ENCODE data around the gene C10orf105.

The C10orf105 gene

GRCh38 chr10:71696628-71697326, 22.8 kb downstream of the C10orf105 start:
- DNase-seq: no peak

- DNase-seq: no peak
Observed at GRCh38 chr10:71695502-71696476, 23.8 kb downstream of the C10orf105 start.

- DNase-seq: no peak
Observed at GRCh38 chr10:71694567-71694968, 25.0 kb downstream of the C10orf105 start.

- no peak for DNase-seq
Observed at GRCh38 chr10:71694039-71694501, 25.5 kb downstream of the C10orf105 start.

GRCh38 chr10:71693377-71693776, 26.2 kb downstream of the C10orf105 start:
- DNase-seq: peak; percentile 2

- no peak for DNase-seq
Observed at GRCh38 chr10:71692598-71693306, 26.8 kb downstream of the C10orf105 start.

- no peak for DNase-seq
Observed at GRCh38 chr10:71691405-71691804, 28.2 kb downstream of the C10orf105 start.

- DNase-seq: no peak
Observed at GRCh38 chr10:71690094-71690720, 29.4 kb downstream of the C10orf105 start.

- DNase-seq: no peak
Observed at GRCh38 chr10:71688256-71688655, 31.3 kb downstream of the C10orf105 start.

GRCh38 chr10:71687480-71687879, 32.1 kb downstream of the C10orf105 start:
- no peak for DNase-seq

GRCh38 chr10:71687077-71687476, 32.5 kb downstream of the C10orf105 start:
- no peak for DNase-seq

- no peak for DNase-seq
Observed at GRCh38 chr10:71685554-71686232, 33.9 kb downstream of the C10orf105 start.

- no peak for DNase-seq
Observed at GRCh38 chr10:71684356-71685173, 35.0 kb downstream of the C10orf105 start.

- no peak for DNase-seq
Observed at GRCh38 chr10:71683301-71683700, 36.3 kb downstream of the C10orf105 start.

GRCh38 chr10:71681977-71682376, 37.6 kb downstream of the C10orf105 start:
- DNase-seq: no peak

- no peak for DNase-seq
Observed at GRCh38 chr10:71679425-71679824, 40.2 kb downstream of the C10orf105 start.

GRCh38 chr10:71678057-71678805, 41.3 kb downstream of the C10orf105 start:
- DNase-seq: no peak

GRCh38 chr10:71677261-71677660, 42.3 kb downstream of the C10orf105 start:
- no peak for DNase-seq

GRCh38 chr10:71675295-71675970, 44.1 kb downstream of the C10orf105 start:
- no peak for DNase-seq

All from kidney glomerular epithelial cell (primary cell).